SK-N-SH (cell line): ENCODE data around the gene MIOS.

Source experiments
- CTCF ChIP-seq: fragments of 200-600 bp; sonication (generic); IDR thresholded peaks from 2 replicates; pipeline ENCODE4 v1.6.1; 2017; ENCODE audit warnings: antibody characterized with exemption, mild to moderate bottlenecking, moderate library complexity
- EP300 ChIP-seq, 2 experiments: IDR thresholded peaks; 2 replicates each; pipeline versions ENCODE4 v1.4.0 to v1.6.1; 2012; ENCODE audit warnings: borderline replicate concordance in 1 of 2, low read depth in 1 of 2, low read length in 1 of 2
- NRF1 ChIP-seq: IDR thresholded peaks from 2 replicates; pipeline ENCODE4 v1.6.1; 2012; ENCODE audit warnings: low read depth, mild to moderate bottlenecking, low read length
- RAD21 ChIP-seq: IDR thresholded peaks from 2 replicates; pipeline ENCODE4 v1.6.1; 2012; ENCODE audit warnings: mild to moderate bottlenecking, low read length
- RCOR1 ChIP-seq: fragments of 150-350 bp; IDR thresholded peaks from 2 replicates; pipeline ENCODE4 v1.6.1; 2017; ENCODE audit warnings: antibody characterized with exemption, low read length
- TAF1 ChIP-seq: IDR thresholded peaks from 2 replicates; pipeline ENCODE4 v1.6.1; 2012; ENCODE audit warnings: low read depth, mild to moderate bottlenecking, low read length, moderate library complexity, borderline replicate concordance

GRCh38 chr7:7568553-7568952 is 1.9 kb downstream of the MIOS start:
- TF ChIP-seq CTCF (no peak), EP300 (IDR thresholded peaks at IDR 0.05; ENCODE audit: borderline replicate concordance in 1 of 2, low read depth in 1 of 2, low read length in 1 of 2) (no peak), NRF1 (no peak), RAD21 (no peak), RCOR1 (no peak), TAF1 (no peak)
